Measurements from ENCODE around the gene CDH13.

CDH13 gene

GRCh38 chr16:83552930-83553329, 926.2 kb downstream of the CDH13 start:
- H3K36me3 ChIP-seq (ENCODE audit: insufficient read depth, low read length): no peaks in the 10 kb centered on the region
- ATAC-seq (ENCODE audit: insufficient read depth, low read depth): no peak
- no peak for DNase-seq
- H4K20me1 ChIP-seq (ENCODE audit: insufficient read depth, low read length): no peaks in the 10 kb centered on the region
- no peak overlapping the region for H3K4me2 ChIP-seq (ENCODE audit: insufficient read depth, low read length)
- TF ChIP-seq EZH2 (IDR thresholded peaks at IDR 0.05; ENCODE audit: borderline replicate concordance, low read depth, low read length, severe bottlenecking): no peak
- no peak overlapping the region for H3K27ac ChIP-seq (ENCODE audit: low read length)
- H3K9ac ChIP-seq (ENCODE audit: low read depth, low read length): no peak overlapping the region
- no peaks in the 10 kb centered on the region for H3K4me1 ChIP-seq (ENCODE audit: insufficient read depth, low read length)
- H3K27me3 ChIP-seq (ENCODE audit: insufficient read depth, low read length, poor library complexity): peaks cover 3% of the 10 kb centered on the region
- no peak overlapping the region for H2AFZ ChIP-seq (ENCODE audit: low read depth, low read length)
- no peak overlapping the region for H3K4me3 ChIP-seq (ENCODE audit: low read depth in 1 of 2, low read length in 2 of 2)
- H3K79me2 ChIP-seq (ENCODE audit: insufficient read depth, low read length): no peaks in the 10 kb centered on the region
- no peaks in the 10 kb centered on the region for H3K9me3 ChIP-seq (ENCODE audit: insufficient read depth, low read length, severe bottlenecking)

GRCh38 chr16:83554096-83554495, 927.3 kb downstream of the CDH13 start:
- Histone ChIP-seq H3K27ac (ENCODE audit: low read length) (no peak overlapping the region), H3K4me1 (ENCODE audit: insufficient read depth, low read length) (no peaks in the 10 kb centered on the region), H3K4me2 (ENCODE audit: insufficient read depth, low read length) (no peak overlapping the region), H3K27me3 (ENCODE audit: insufficient read depth, low read length, poor library complexity) (peaks cover 3% of the 10 kb centered on the region), H2AFZ (ENCODE audit: low read depth, low read length) (no peak overlapping the region), H3K4me3 (ENCODE audit: low read depth in 1 of 2, low read length in 2 of 2) (no peak overlapping the region), H3K36me3 (ENCODE audit: insufficient read depth, low read length) (no peaks in the 10 kb centered on the region), H4K20me1 (ENCODE audit: insufficient read depth, low read length) (no peaks in the 10 kb centered on the region), H3K9me3 (ENCODE audit: insufficient read depth, low read length, severe bottlenecking) (no peaks in the 10 kb centered on the region), H3K79me2 (ENCODE audit: insufficient read depth, low read length) (no peaks in the 10 kb centered on the region), H3K9ac (ENCODE audit: low read depth, low read length) (no peak overlapping the region)
- TF ChIP-seq CTCF (IDR thresholded peaks at IDR 0.05; ENCODE audit: borderline replicate concordance, extremely low read depth, low read length, poor library complexity, severe bottlenecking) (no peak), EZH2 (IDR thresholded peaks at IDR 0.05; ENCODE audit: borderline replicate concordance, low read depth, low read length, severe bottlenecking) (no peak)
- no peak for ATAC-seq (ENCODE audit: insufficient read depth, low read depth)
- DNase-seq: no peak

- Histone ChIP-seq H3K36me3 (ENCODE audit: insufficient read depth, low read length) (no peaks in the 10 kb centered on the region), H2AFZ (ENCODE audit: low read depth, low read length) (no peak overlapping the region), H3K4me1 (ENCODE audit: insufficient read depth, low read length) (no peaks in the 10 kb centered on the region), H3K27me3 (ENCODE audit: insufficient read depth, low read length, poor library complexity) (peaks cover 3% of the 10 kb centered on the region), H3K4me2 (ENCODE audit: insufficient read depth, low read length) (no peak overlapping the region), H3K79me2 (ENCODE audit: insufficient read depth, low read length) (no peaks in the 10 kb centered on the region), H3K9ac (ENCODE audit: low read depth, low read length) (no peak overlapping the region), H4K20me1 (ENCODE audit: insufficient read depth, low read length) (no peaks in the 10 kb centered on the region), H3K9me3 (ENCODE audit: insufficient read depth, low read length, severe bottlenecking) (no peaks in the 10 kb centered on the region), H3K27ac (ENCODE audit: low read length) (no peak overlapping the region), H3K4me3 (ENCODE audit: low read depth in 1 of 2, low read length in 2 of 2) (no peak overlapping the region)
- no peak for ATAC-seq (ENCODE audit: insufficient read depth, low read depth)
- no peak for DNase-seq
- TF ChIP-seq CTCF (IDR thresholded peaks at IDR 0.05; ENCODE audit: borderline replicate concordance, extremely low read depth, low read length, poor library complexity, severe bottlenecking) (no peak), EZH2 (IDR thresholded peaks at IDR 0.05; ENCODE audit: borderline replicate concordance, low read depth, low read length, severe bottlenecking) (no peak)
Measured at GRCh38 chr16:83554540-83554939, 927.8 kb downstream of the CDH13 start.

- no peaks in the 10 kb centered on the region for H3K9me3 ChIP-seq (ENCODE audit: insufficient read depth, low read length, severe bottlenecking)
- H3K36me3 ChIP-seq (ENCODE audit: insufficient read depth, low read length): no peaks in the 10 kb centered on the region
- H4K20me1 ChIP-seq (ENCODE audit: insufficient read depth, low read length): no peaks in the 10 kb centered on the region
- no peaks in the 10 kb centered on the region for H3K27me3 ChIP-seq (ENCODE audit: insufficient read depth, low read length, poor library complexity)
- no peak overlapping the region for H2AFZ ChIP-seq (ENCODE audit: low read depth, low read length)
- no peak overlapping the region for H3K27ac ChIP-seq (ENCODE audit: low read length)
- no peak for ATAC-seq (ENCODE audit: insufficient read depth, low read depth)
- H3K4me2 ChIP-seq (ENCODE audit: insufficient read depth, low read length): no peak overlapping the region
- peak; percentile 12 for DNase-seq
- H3K4me1 ChIP-seq (ENCODE audit: insufficient read depth, low read length): no peaks in the 10 kb centered on the region
- no peak for TF ChIP-seq EZH2 (IDR thresholded peaks at IDR 0.05; ENCODE audit: borderline replicate concordance, low read depth, low read length, severe bottlenecking)
- no peak for TF ChIP-seq CTCF (IDR thresholded peaks at IDR 0.05; ENCODE audit: borderline replicate concordance, extremely low read depth, low read length, poor library complexity, severe bottlenecking)
- H3K79me2 ChIP-seq (ENCODE audit: insufficient read depth, low read length): no peaks in the 10 kb centered on the region
- no peak overlapping the region for H3K4me3 ChIP-seq (ENCODE audit: low read depth in 1 of 2, low read length in 2 of 2)
- no peak overlapping the region for H3K9ac ChIP-seq (ENCODE audit: low read depth, low read length)
Measured at GRCh38 chr16:83561876-83562275, 935.1 kb downstream of the CDH13 start.
